MM.1S (cell line): ENCODE data around the gene DGKA.

Source experiments
- CTCF ChIP-seq: fragments of 300-600 bp; sonication (generic); IDR thresholded peaks from 2 replicates; pipeline ENCODE4 v1.5.1; 2016; ENCODE audit warnings: antibody characterized with exemption, low read length, mixed read lengths
- EZH2 ChIP-seq: fragments of 300-600 bp; sonication (generic); optimal IDR thresholded peaks from 2 replicates; pipeline ENCODE3; 2017; ENCODE audit warnings: low read depth, mild to moderate bottlenecking, antibody characterized with exemption, low read length, mixed read lengths

DNA sequence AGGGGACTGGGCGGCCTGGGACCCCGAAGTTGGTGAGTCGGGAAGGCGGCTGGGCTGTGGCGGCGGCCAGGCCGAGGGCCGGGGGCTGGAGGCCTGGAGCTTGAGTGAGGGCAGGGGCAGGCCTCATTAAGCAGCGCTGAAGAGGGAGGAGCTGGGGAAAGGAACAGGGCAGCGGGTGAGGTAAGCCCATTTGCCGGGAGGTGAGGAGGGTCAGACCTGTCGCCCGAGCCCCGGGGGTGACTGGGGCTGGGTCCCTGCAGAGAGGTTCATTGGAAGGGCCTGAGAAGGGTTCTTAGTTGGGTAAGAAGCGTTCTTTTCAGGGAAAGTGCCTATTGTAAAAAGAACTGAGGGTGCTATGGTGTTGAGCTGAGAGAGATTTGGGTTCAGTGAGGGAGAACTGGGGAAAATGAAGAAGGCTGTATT, 43.4 kb downstream of the DGKA start:
- TF ChIP-seq CTCF (no peak), EZH2 (no peak)
